Right lung (tissue), 5 donors: ENCODE measurements around the gene EIF3F. TPM values are rescaled to one million over a fixed set of nuclear protein-coding genes. Genes with fewer than 3 reads are reported as not detected.
"Not testable (repeated sequence)": the region's sequence is repeated elsewhere in the genome, so short reads cannot be mapped to it uniquely, and the experiment has no call there.

Source experiments
- DNase-seq, 2 donors: peaks; one replicate each; pipeline ENCODE4 v3.0.0-alpha.2; 2013
- polyA plus RNA-seq, 5 donors: library from polyadenylated mRNA; unstranded; fragments of 120-200 nt; gene quantifications; one replicate each; pipeline versions ENCODE4 v1.2.1 to v1.2.3, GENCODE V29; 2013; ENCODE audit warnings: inconsistent platforms in 1 of 5, low replicate concordance in 1 of 5; ENCODE audit not compliant: insufficient read length in 5 of 5, insufficient read depth in 1 of 5

The EIF3F gene
- polyA plus RNA-seq, 5 donors: 302 to 359 (median 324) TPM

- DNase-seq: no peak
Observed at GRCh38 chr11:7982582-7983119, 4.5 kb upstream of the EIF3F start.

- no peak for DNase-seq
Observed at GRCh38 chr11:7983832-7984590, 3.1 kb upstream of the EIF3F start.

- not testable (repeated sequence) for DNase-seq
Observed at GRCh38 chr11:7987560-7987883, 385 bp downstream of the EIF3F start.

- DNase-seq: no peak
Observed at GRCh38 chr11:7994581-7995278, 7.6 kb downstream of the EIF3F start.

GRCh38 chr11:7999795-8000194 is 12.7 kb downstream of the EIF3F start:
- no peak for DNase-seq

GRCh38 chr11:8000390-8000789 is 13.3 kb downstream of the EIF3F start:
- no peak for DNase-seq

GRCh38 chr11:8002676-8003075 is 15.5 kb downstream of the EIF3F start:
- no peak for DNase-seq

GRCh38 chr11:8003187-8003586 is 16.1 kb downstream of the EIF3F start:
- no peak for DNase-seq

GRCh38 chr11:8004008-8004407 is 16.9 kb downstream of the EIF3F start:
- no peak for DNase-seq

GRCh38 chr11:8005556-8005955 is 18.4 kb downstream of the EIF3F start:
- no peak for DNase-seq

- DNase-seq: peak; percentile 38 to 51
Observed at GRCh38 chr11:8006349-8006977, 19.3 kb downstream of the EIF3F start.

- no peak for DNase-seq
Observed at GRCh38 chr11:8008212-8008611, 21.1 kb downstream of the EIF3F start.

GRCh38 chr11:8009856-8010255 is 22.7 kb downstream of the EIF3F start:
- no peak for DNase-seq

- DNase-seq: no peak
Observed at GRCh38 chr11:8011371-8011770, 24.2 kb downstream of the EIF3F start.

GRCh38 chr11:8011981-8012444 is 24.9 kb downstream of the EIF3F start:
- DNase-seq: no peak

GRCh38 chr11:8013833-8014232 is 26.7 kb downstream of the EIF3F start:
- DNase-seq: no peak

- DNase-seq: no peak
Observed at GRCh38 chr11:8015753-8016239, 28.7 kb downstream of the EIF3F start.

- no peak for DNase-seq
Observed at GRCh38 chr11:8016440-8016839, 29.3 kb downstream of the EIF3F start.

- no peak for DNase-seq
Observed at GRCh38 chr11:8017071-8017470, 29.9 kb downstream of the EIF3F start.

GRCh38 chr11:8017894-8018483 is 30.9 kb downstream of the EIF3F start:
- DNase-seq: no peak

GRCh38 chr11:8018484-8019313 is 31.6 kb downstream of the EIF3F start:
- peak; percentile 69 to 73 for DNase-seq
